D721Med (cell line): ENCODE data around the gene ZNF630.

Experiments used
- DNase-seq: peaks from one replicate; pipeline ENCODE4 v3.0.0; 2011; ENCODE audit warnings: low spot score; ENCODE audit not compliant: insufficient read length
- FAIRE-seq: peaks from 2 replicates; lab custom pipeline; 2011; peaks lifted over from hg19 to GRCh38; lab: Jason Lieb, UNC
- CTCF ChIP-seq: IDR thresholded peaks from 2 replicates; pipeline ENCODE4 v1.5.1; 2012; ENCODE audit warnings: mild to moderate bottlenecking, control low read depth; ENCODE audit not compliant: insufficient read depth; ENCODE audit errors: missing control alignments

The ZNF630 gene

GRCh38 chrX:48083706-48084105 is 12.3 kb upstream of the ZNF630 start:
- no peak for DNase-seq
- TF ChIP-seq CTCF: no peak
- FAIRE-seq: peak; percentile 80

GRCh38 chrX:48083212-48083611 is 11.8 kb upstream of the ZNF630 start:
- peak; percentile 49 for TF ChIP-seq CTCF
- DNase-seq (no peak), FAIRE-seq (no peak)

GRCh38 chrX:48076343-48076742 is 4.9 kb upstream of the ZNF630 start:
- TF ChIP-seq CTCF: no peak
- no peak for FAIRE-seq
- no peak for DNase-seq

- no peak for FAIRE-seq
- TF ChIP-seq CTCF: no peak
- no peak for DNase-seq
These were observed 656 bp upstream of the ZNF630 start for GRCh38 chrX:48071986-48072605.

- TF ChIP-seq CTCF: no peak
- FAIRE-seq (no peak), DNase-seq (no peak)
These were observed 3.1 kb downstream of the ZNF630 start for GRCh38 chrX:48068096-48068887.

- no peak for FAIRE-seq
- DNase-seq: no peak
- no peak for TF ChIP-seq CTCF
These were observed 7.2 kb downstream of the ZNF630 start for GRCh38 chrX:48064261-48064660.

GRCh38 chrX:48059296-48059639 is 12.2 kb downstream of the ZNF630 start:
- no peak for FAIRE-seq
- DNase-seq: no peak
- no peak for TF ChIP-seq CTCF
